NCI-H1105 (cell line): ENCODE data around the gene PNKP.

Source experiments
- DNase-seq: peaks from one replicate; lab custom pipeline; 2025; lab: John Stamatoyannopoulos, UW

PNKP gene

DNA sequence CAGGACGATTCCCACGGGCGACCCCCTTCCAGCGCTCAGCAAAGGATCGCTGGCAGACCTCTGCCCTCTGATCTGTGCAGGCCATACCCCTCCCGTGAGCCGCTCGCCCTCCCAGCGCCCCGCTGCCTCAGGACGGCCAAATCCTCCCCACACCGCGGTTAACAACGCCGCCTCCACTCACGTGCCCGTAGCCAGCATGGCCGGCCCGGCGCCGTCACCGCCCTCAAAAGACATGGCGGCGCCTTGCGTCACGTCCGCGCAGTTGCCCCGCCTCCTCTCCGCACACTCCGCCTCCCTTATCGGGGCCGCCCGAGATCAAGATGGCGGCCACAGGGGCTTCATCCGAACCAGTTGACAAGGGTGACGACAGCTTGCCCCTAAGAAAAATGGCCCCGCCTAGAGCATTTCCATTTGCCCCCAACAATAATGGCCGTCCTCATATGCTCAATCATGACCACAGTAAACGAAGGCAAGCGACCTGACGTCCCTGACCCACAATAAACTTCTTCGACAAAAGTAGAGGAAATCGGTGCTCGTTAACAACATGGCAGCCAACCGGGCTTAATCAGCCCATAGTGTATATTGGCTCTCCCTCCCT lies 9.1 kb upstream of the PNKP start:
- peak; percentile 98 for DNase-seq

- peak; percentile 50 for DNase-seq
These were observed 8.6 kb upstream of the PNKP start for GRCh38 chr19:49875857-49876421.

DNA sequence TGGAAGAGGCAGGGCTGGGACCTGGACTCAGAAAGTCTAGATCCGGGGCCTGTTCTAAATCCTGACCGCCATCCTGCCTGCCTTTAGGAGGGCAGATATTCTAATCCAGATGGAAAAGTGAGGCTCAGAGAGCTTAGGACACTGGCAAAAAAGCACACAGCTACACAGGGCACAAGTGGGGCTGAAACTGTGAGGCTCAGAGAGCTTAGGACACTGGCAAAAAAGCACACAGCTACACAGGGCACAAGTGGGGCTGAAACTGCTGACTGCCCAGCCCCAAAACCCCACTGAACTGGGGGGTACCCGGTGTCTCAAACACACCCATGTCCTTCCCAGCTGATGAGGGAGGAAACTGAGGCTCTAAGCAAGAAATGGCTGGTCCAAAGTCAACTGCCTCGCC lies 7.8 kb upstream of the PNKP start:
- DNase-seq = no peak

DNA sequence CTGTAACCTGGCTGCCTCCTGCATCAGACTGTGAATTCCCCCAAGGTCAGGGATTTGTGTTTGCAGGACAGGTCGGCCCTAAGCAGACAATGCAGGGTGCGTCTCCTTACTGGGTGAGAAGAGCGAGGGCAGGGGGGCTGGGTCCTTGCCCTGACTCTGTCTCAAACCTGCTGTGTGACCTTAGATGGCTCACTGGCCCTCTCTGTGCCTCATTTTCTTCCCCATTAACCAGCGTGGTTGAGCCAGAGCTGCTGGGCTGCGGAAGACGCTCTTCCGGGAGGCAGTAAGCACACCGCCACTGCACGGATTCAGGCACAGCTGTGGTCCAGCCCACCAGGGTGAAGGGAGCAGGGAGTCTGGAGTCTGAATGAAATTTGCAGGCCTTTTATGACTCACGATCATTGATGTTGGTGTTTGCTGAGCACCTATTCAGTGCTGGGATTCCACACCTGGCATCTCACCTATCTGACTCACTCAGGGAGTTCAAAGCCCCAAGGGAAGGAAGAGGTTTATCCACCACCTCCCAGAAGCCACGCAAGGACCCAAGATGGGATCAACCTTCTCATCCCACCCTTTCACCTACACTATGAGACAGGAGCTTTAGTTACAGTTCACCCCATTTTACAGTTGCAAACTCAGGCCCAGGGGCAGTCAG lies 7.3 kb upstream of the PNKP start:
- DNase-seq = no peak

DNA sequence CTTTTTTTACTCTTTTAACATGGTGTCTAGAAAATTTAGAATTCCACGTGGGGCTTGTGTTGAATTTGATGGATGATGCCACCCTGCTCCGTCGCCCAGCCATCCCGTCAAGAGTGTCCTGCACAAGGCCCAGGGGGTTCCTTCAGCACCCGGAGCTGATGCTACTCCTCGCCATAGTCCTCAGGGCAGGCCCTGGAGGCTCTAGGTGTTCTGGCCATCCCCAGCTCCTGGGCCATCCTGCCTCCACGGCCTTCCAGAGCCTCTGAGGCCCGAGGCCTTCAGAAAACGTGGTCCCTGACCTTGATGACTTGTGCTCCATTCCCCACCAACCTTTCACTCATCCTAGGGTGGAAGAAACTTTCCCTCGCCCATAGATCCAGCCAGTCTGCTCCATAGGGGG lies 6.5 kb upstream of the PNKP start:
- no peak for DNase-seq

DNA sequence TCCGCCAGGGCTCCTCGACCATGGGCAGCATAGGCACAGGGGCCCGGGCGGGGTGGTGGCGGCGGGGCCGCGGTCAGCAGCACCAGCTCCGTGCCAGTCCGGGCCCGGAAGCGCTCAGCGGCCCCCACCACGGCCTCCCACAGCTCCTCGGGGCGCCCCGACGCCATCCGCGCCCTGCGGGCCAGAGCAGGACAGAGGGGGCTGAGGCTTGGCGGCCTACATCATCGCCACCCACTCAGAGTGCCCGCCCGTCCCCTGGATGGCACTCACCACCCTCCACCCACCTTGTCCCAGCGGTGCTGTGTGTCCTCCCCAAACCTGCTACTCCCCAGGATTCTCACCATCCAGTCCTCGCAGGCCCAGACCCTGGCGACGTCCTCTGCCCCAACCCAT lies 5.7 kb upstream of the PNKP start:
- no peak for DNase-seq

DNA sequence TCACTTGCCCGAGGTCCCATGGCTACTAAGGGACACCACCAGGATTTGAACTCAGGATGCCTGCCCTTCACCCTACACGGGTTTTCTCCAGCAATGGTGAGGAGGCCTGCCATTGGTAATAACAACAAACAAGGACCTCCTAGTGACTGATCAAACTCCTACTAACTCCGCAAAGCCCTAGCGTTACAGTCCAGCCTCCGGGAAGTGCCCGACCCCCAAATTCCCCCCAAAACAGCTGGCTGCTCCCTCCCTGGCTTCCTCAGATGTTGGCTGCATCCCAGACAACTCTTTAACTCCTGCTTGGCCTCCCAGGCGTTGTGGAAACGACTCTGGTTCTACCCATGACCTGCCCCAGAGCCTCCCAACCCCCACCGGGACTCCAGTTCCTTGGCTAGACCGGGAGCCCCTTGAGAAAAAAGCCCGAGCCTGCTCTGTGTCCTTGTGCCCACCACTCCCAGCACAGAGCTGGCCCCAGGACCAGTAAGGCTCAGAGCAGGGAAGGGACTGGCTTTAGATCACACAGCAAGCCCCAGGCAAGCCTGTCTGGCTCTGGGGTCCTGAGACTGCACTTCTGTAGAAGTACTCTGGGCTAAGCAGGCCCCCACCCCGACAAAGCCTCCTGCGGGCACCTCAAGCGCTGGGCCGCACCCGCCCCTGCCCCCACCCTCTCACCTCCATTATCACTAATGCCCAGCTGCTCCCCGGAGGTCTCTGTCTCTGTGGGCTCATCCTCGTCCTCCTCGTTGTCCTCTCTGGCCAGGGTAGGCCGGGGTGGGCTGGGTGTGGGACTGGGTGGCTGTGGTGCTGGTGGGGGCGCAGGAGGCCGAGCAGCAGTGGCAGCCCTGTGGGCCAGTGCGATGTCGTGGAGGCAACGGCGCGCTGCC lies 5.1 kb upstream of the PNKP start:
- DNase-seq = no peak

- no peak for DNase-seq
These were observed 4.1 kb upstream of the PNKP start for GRCh38 chr19:49871349-49871985.

- DNase-seq = no peak
These were observed 3.0 kb upstream of the PNKP start for GRCh38 chr19:49870309-49870901.

GRCh38 chr19:49869484-49870308 lies 2.3 kb upstream of the PNKP start:
- peak; percentile 99 for DNase-seq

DNA sequence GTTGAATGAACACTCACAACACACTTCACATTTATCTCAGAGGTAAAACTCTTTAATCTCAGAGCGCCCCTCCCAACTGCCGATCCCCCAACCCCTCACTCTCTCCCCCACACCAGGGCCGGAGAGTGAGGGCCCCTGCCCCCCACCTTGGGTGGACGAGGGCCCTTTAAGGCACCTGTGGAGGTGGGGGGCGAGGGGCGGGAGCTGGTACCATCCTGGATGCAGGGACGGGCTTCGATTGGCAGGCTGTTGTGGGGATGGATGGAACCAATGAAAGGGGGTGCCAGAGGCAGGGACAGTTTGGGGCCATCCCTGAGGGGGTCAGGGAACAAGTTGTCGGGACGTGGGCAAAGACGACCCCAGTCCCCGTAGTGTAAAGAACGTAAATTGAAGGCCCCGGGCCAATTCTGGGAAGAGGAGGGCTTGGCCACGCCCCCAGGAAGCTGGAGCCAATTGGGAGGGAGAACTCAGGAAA lies 1.7 kb upstream of the PNKP start:
- no peak for DNase-seq

DNA sequence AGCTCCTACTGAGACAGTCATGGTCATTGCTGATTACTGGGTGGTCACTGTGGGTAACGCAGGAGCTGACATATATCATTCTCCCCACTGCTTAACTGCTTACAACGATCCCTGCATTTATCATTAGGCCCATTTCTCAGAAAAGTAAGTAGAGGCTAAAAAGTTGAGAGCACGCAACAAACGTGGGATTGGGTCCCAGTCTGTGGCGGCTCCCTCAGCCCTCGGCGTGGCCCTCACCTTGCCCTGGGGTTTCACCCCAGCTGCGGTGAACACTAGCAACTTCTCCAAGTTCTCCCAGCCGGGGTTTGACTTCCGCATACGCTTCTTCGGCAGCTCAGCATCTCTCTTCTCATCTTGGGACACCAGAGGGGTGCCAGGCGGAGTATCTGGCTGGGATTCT lies 2.5 kb downstream of the PNKP start:
- DNase-seq = no peak

GRCh38 chr19:49863935-49864320 lies 3.4 kb downstream of the PNKP start:
- DNase-seq = no peak

DNA sequence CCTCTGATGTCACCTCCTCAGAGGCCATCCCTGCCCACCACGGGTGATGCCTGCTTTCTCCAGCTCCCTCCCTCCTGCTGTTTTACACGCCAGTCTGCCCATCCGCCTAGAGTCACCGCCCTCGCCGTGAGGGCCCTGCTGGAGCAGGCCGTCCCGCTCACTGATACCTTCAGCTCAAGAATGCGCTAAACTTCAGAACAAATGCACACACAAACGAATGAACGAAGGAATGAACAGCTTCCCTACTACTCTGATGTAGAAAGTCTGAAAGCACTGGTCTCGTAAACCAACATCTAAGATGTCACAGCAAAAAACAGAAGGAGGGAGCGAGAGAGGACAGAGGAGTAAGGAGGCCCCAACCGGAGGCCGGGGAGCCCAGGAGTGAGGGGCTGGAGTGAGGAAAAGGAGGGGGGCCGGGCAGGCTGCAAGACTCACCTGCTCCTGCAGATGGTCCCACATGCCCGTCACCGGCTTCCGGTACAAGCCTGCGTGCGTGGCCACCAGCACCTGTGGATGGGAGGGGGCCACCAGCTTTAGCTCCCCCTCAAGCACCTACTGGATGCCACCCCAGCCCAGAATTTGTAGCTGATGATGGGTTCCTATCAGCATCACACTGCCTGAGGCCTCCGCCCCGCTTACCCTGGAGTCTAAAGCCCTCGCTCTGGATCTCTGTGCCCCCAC lies 4.0 kb downstream of the PNKP start:
- no peak for DNase-seq

GRCh38 chr19:49862391-49863253 lies 4.8 kb downstream of the PNKP start:
- no peak for DNase-seq

DNA sequence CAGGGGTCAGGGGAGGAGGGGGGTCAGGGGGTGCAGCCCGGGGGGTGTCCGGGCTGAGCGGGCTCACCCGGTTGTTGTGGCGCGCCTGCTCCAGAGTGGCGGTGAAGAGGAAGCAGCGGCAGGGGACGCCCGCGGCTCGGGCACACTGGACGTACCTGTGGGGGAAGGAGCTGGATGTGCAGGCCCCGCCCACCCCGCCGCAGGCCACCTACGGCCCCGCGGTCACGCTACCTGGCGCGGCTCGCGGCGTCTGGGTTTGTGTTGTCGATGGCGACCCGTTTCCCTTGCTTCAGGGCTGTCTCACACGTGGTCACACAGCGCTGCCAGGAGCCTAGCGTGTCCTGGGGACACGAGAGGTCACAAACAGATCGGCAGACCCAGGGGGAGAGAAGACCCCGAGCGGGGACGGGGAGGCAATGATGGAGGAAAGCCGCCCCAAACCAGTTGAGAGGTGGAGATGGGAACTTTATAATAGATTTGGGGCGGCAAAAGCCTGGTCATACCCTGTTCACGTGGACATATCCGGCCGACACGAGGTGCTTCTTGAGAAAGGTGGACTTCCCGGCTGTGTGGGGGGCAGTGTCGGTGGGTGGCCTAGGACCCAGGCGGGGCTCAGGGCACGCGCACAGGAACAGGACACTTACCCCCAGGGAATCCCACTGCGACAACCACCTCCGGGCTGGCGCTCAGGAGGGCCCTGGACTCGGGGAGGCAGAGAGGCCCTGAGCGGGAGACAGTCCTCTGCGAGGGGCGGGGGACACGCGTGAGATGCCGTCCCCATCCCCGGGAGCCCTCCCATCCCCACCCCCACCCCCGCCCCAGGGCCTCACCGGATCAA lies 5.6 kb downstream of the PNKP start:
- no peak for DNase-seq

DNA sequence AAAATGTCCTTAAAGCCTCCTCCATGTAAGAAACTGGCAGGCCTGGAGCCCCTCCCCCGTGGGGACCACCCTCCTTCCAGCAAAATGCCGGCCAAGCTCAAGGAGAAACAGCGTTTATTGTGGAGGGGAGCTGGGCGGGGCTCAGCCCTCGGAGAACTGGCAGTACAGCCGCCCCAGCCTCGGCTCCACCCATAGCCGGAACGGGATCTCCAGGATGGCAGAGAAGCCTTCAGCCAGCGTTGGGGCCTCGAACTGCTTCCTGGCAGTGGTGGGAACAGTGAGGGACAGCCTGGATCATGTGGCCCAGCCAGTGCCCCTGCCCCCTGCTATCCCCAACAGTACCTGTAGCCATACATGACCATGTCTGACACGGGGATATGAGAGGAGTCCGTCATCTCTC lies 6.3 kb downstream of the PNKP start:
- no peak for DNase-seq

DNA sequence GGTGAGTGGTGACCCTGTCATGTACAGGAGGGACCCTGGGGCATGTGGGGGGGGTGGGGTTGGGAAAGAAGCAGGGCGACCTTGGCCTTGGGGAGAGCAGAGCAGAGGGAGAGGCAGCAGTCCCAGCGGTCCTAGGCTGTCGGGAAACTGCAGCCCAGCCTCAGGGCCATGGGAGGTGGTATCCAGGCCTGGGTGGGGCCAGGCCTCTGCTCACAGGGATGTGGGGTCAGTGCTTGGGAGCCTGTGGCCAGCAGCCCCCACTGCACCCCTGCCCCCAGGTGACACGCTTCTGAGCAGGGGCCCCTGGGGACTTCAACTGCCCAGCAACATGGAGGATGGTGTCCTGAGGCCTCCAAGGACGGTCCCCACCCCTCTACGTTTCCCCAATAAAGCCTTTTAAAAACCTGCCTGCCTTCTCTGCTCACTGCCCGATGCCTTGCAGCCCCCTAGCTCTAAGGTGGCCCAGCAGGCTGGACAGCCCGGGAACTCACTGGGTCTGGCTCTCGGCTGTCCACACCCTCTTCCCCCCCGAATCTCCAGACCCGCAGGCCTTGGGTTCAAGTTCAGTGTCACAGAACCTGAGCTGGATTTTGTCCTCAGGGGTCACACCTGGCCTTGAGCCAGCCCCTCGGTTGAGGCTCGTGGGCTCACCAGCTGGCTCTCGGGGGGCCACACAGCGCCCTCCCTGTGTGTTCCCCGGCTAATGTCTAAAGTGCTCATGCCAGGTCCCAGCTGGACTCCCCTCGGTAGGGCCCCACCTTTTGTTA lies 6.9 kb downstream of the PNKP start:
- DNase-seq = no peak
